Smooth muscle cell (in vitro differentiated cells): ENCODE data around the gene FLRT2. TPM values are rescaled to one million over a fixed set of nuclear protein-coding genes. Genes with fewer than 3 reads are reported as not detected.

ENCODE experiments used
- DNase-seq: peaks from one replicate; lab custom pipeline; 2025; ENCODE audit not compliant: unreplicated experiment; lab: John Stamatoyannopoulos, UW
- H2AFZ ChIP-seq: fragments of 200-600 bp; sonication (generic); 2 replicates; pipeline ENCODE4 v1.6.0; 2016; ENCODE audit warnings: antibody characterized with exemption, low read depth, mild to moderate bottlenecking
- H3F3A ChIP-seq: fragments of 200-600 bp; sonication (generic); 2 replicates; pipeline ENCODE4 v1.6.0; 2017; ENCODE audit warnings: antibody characterized with exemption, low read depth
- H3K27ac ChIP-seq: fragments of 200-600 bp; sonication (generic); 2 replicates; pipeline ENCODE4 v1.5.1; 2016; ENCODE audit warnings: low read depth, mild to moderate bottlenecking
- H3K27me3 ChIP-seq: fragments of 200-600 bp; sonication (generic); 2 replicates; pipeline ENCODE4 v1.6.1; 2016; ENCODE audit warnings: low read depth, mild to moderate bottlenecking
- H3K36me3 ChIP-seq: fragments of 200-600 bp; sonication (generic); 2 replicates; pipeline ENCODE4 v1.5.1; 2016; ENCODE audit warnings: low read depth
- H3K4me1 ChIP-seq: fragments of 200-600 bp; sonication (generic); 2 replicates; pipeline ENCODE4 v1.5.1; 2016; ENCODE audit warnings: low read depth
- H3K4me2 ChIP-seq: fragments of 200-600 bp; sonication (generic); 2 replicates; pipeline ENCODE4 v1.6.0; 2016; ENCODE audit warnings: mild to moderate bottlenecking
- H3K4me3 ChIP-seq: fragments of 200-600 bp; sonication (generic); 2 replicates; pipeline ENCODE4 v1.5.1; 2016; ENCODE audit warnings: mild to moderate bottlenecking
- H3K79me2 ChIP-seq: fragments of 200-600 bp; sonication (generic); 2 replicates; pipeline ENCODE4 v1.6.0; 2016; ENCODE audit warnings: low read depth, mild to moderate bottlenecking
- H3K9ac ChIP-seq: fragments of 200-600 bp; sonication (generic); 2 replicates; pipeline ENCODE4 v1.6.0; 2016; ENCODE audit warnings: low read depth
- H3K9me3 ChIP-seq: fragments of 200-600 bp; sonication (generic); replicated peaks from 2 replicates; pipeline ENCODE4 v1.5.1; 2016; ENCODE audit warnings: low read depth
- H4K20me1 ChIP-seq: fragments of 200-600 bp; sonication (generic); 2 replicates; pipeline ENCODE4 v1.6.0; 2016; ENCODE audit warnings: low read depth
- WGBS: methylation state at CpG from one replicate; pipeline ENCODE4 v1.1.7; 2016; ENCODE audit warnings: low lambda C conversion rate; 5-methylcytosine and 5-hydroxymethylcytosine counted together
- polyA plus RNA-seq: library from polyadenylated mRNA; unstranded; fragments of >200 nt; fragmentation: Nextera tagmentation; extraction: Ambion mirVana; gene quantifications from 2 replicates; pipeline ENCODE4 v1.2.1, GENCODE V29; 2016
- total RNA-seq: library from RNA; depleted of rRNA; stranded (reverse); fragments of >200 nt; gene quantifications from 2 replicates; pipeline ENCODE4 v1.2.3, GENCODE V29; 2014
- TF ChIP-seq, protein P1 (sequence below): fragments of 200-600 bp; sonication (generic); IDR thresholded peaks from 2 replicates; pipeline ENCODE4 v1.5.1; 2017; ENCODE audit warnings: borderline replicate concordance, mild to moderate bottlenecking, antibody characterized with exemption; ENCODE audit not compliant: insufficient read depth, poor library complexity, severe bottlenecking

Gene FLRT2
- total and polyA plus RNA-seq, 2 experiments from 2014 or later = 52.3 to 104 TPM

DNA sequence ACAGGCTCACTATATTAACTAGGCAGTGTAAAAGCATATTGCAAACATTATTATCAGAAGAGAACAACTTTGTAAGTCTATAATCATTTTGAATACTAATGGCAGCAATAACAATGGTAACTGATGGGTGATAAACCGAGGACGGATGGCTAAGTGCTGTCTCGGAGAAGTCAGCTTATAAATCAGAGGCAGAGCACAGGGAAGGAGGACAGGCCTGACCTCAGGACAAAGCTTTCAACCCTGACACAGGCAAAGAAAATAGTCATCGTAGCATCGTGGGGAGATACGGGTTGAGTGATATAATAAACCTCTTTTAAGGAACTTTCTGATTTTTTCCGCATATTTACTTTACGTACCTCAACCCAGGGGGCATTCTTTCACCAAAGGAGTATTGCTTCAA lies 48.4 kb downstream of the FLRT2 start:
- Histone ChIP-seq H3K4me2 (peak overlapping the region; percentile 77), H3K9me3 (no peaks in the 10 kb centered on the region), H3K4me1 (peaks cover 70% of the 10 kb centered on the region), H3K4me3 (no peak overlapping the region), H3K36me3 (no peaks in the 10 kb centered on the region), H2AFZ (no peak overlapping the region), H3K9ac (no peak overlapping the region), H3K27me3 (no peaks in the 10 kb centered on the region), H3F3A (peaks cover 13% of the 10 kb centered on the region), H4K20me1 (no peaks in the 10 kb centered on the region), H3K27ac (peak overlapping the region; percentile 86), H3K79me2 (peaks cover 55% of the 10 kb centered on the region)
- TF ChIP-seq, protein P1, sequence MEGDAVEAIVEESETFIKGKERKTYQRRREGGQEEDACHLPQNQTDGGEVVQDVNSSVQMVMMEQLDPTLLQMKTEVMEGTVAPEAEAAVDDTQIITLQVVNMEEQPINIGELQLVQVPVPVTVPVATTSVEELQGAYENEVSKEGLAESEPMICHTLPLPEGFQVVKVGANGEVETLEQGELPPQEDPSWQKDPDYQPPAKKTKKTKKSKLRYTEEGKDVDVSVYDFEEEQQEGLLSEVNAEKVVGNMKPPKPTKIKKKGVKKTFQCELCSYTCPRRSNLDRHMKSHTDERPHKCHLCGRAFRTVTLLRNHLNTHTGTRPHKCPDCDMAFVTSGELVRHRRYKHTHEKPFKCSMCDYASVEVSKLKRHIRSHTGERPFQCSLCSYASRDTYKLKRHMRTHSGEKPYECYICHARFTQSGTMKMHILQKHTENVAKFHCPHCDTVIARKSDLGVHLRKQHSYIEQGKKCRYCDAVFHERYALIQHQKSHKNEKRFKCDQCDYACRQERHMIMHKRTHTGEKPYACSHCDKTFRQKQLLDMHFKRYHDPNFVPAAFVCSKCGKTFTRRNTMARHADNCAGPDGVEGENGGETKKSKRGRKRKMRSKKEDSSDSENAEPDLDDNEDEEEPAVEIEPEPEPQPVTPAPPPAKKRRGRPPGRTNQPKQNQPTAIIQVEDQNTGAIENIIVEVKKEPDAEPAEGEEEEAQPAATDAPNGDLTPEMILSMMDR = no peak
- DNase-seq = no peak
- 39% methylated on average over 8 of the region's 8 CpGs for WGBS

DNA sequence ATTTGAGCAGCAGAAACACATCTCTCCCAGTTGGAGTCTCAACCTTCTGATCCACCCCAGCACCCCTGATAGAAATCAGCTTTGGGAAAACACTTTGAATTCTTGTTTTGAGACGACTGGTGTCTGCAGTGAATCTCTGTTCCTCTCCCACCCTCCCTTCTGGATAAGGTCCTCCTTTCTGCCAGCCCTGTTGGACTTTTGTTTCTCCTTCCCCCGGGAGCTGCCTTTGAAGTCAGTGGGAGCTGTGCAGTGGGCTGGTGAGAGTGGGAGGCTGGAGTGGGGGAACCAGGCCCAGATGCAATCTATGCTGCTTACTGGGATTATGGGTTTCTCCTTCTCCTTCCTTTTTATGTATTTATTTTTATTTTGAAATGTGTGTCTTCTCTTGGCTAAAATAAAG lies 49.0 kb downstream of the FLRT2 start:
- Histone ChIP-seq H3K4me3 (no peak overlapping the region), H3K27me3 (no peaks in the 10 kb centered on the region), H2AFZ (no peak overlapping the region), H3K79me2 (peaks cover 61% of the 10 kb centered on the region), H3F3A (peaks cover 7% of the 10 kb centered on the region), H3K9ac (no peak overlapping the region), H4K20me1 (peaks cover 5% of the 10 kb centered on the region), H3K36me3 (no peaks in the 10 kb centered on the region), H3K9me3 (no peaks in the 10 kb centered on the region), H3K4me2 (peak overlapping the region; percentile 77), H3K27ac (peak overlapping the region; percentile 86), H3K4me1 (peaks cover 68% of the 10 kb centered on the region)
- TF ChIP-seq, protein P1 = no peak
- WGBS = 5% methylated on average over 2 of the region's 2 CpGs
- DNase-seq = no peak

DNA sequence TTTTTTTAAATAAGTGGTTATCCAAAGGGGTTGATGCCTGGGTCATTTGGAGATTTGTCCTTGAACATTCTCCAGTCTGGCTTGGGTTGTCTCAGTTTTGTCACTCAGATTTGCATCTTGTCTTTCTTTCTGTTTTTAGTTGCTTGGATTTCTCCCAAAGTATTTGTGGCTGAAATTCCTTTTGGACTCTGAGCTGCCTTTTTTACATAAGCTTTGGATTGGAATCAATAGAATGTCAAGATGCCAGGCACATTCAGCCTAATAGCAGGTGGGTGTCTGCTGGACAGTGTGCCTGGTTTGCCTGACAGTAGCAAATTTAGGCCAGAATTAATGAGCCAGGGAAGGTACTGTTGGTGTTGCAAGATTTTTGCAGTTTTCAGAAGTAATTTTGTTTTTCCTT lies 50.0 kb downstream of the FLRT2 start:
- no peaks in the 10 kb centered on the region for H3K36me3 ChIP-seq
- no peak for DNase-seq
- peaks cover 9% of the 10 kb centered on the region for H4K20me1 ChIP-seq
- peak overlapping the region; percentile 86 for H3K27ac ChIP-seq
- H3K4me1 ChIP-seq = peaks cover 58% of the 10 kb centered on the region
- no peaks in the 10 kb centered on the region for H3K27me3 ChIP-seq
- peak overlapping the region; percentile 77 for H3K4me2 ChIP-seq
- TF ChIP-seq, protein P1 = no peak
- peaks cover 62% of the 10 kb centered on the region for H3K79me2 ChIP-seq
- H3K9ac ChIP-seq = no peak overlapping the region
- no peak overlapping the region for H2AFZ ChIP-seq
- H3K9me3 ChIP-seq = no peaks in the 10 kb centered on the region
- H3F3A ChIP-seq = peaks cover 7% of the 10 kb centered on the region
- no peak overlapping the region for H3K4me3 ChIP-seq

DNA sequence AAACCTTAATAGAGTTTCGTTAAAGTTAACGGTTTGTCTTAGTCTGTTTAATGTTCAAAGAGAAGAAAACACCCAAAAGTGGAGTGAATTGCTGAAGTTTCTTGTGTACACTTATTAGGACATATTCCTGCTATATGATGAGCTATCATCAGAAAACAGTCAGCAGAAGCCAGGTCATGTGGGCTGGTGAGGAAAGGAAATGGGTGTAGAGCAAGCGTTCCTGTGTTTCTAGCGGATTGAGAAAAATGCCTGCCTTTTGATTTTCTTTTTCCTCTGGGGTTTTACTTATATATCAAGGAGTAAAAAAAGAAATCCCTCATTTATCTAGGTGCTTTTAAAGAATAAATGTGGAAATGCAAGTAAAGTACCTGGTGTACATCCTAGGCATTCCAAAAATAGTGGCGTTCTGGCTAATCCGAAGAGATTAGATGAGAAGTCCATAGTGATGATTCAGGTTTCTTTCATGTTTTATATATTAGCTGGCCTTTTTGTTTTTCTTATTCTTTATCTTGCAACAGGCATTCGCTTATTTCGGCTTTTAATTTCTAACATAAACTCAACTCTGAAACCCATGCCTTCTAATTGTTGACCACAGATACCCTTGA lies 50.7 kb downstream of the FLRT2 start:
- TF ChIP-seq, protein P1 = no peak
- Histone ChIP-seq H3K27ac (peak overlapping the region; percentile 86), H3F3A (peaks cover 11% of the 10 kb centered on the region), H3K4me2 (peak overlapping the region; percentile 77), H3K4me1 (peaks cover 51% of the 10 kb centered on the region), H4K20me1 (peaks cover 9% of the 10 kb centered on the region), H3K27me3 (no peaks in the 10 kb centered on the region), H3K36me3 (no peaks in the 10 kb centered on the region), H3K9ac (peak overlapping the region; percentile 26), H3K9me3 (no peaks in the 10 kb centered on the region), H2AFZ (no peak overlapping the region), H3K4me3 (peak overlapping the region; percentile 1), H3K79me2 (peaks cover 62% of the 10 kb centered on the region)
- 27% methylated on average over 8 of the region's 8 CpGs for WGBS
- no peak for DNase-seq
